ENCODE results near the gene NBEAL2. TPM values are rescaled to one million over a fixed set of nuclear protein-coding genes. Genes with fewer than 3 reads are reported as not detected.

NBEAL2 gene
- total RNA-seq, 4 donors from 2014 or later, result 17.4 to 113 (median 33.6) TPM

DNA sequence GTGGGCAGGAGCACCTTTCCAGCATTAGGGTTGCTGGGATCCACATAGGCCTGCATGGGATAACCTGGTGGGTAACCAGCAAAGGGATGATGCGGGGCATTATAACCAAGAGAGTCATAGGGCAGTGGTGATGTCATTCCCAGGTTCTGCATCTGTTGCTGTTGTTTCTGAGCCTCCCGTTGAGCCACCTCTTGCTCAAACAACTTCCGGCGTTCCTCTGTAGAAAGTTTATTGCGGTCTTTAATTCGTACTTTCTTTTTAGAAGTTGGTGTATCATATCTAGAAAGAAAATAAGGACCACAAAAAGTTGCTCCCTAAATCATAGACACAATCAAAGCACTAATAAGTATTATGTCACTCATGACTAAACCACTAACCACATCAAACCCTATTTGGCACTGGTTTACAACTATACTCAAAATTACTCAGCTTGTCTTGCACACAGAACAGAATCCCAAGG lies 77.8 kb downstream of the NBEAL2 start:
- TF ChIP-seq, protein P1, sequence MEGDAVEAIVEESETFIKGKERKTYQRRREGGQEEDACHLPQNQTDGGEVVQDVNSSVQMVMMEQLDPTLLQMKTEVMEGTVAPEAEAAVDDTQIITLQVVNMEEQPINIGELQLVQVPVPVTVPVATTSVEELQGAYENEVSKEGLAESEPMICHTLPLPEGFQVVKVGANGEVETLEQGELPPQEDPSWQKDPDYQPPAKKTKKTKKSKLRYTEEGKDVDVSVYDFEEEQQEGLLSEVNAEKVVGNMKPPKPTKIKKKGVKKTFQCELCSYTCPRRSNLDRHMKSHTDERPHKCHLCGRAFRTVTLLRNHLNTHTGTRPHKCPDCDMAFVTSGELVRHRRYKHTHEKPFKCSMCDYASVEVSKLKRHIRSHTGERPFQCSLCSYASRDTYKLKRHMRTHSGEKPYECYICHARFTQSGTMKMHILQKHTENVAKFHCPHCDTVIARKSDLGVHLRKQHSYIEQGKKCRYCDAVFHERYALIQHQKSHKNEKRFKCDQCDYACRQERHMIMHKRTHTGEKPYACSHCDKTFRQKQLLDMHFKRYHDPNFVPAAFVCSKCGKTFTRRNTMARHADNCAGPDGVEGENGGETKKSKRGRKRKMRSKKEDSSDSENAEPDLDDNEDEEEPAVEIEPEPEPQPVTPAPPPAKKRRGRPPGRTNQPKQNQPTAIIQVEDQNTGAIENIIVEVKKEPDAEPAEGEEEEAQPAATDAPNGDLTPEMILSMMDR (IDR thresholded peaks at IDR 0.05), result no peak
- no peak for ATAC-seq (ENCODE audit: low FRiP score)
- DNase-seq (ENCODE audit: low spot score), result no peak

Small RNA genes lying within 50 kb of the gene (small RNA-seq; reads per million reads assigned to genes)
- not detected for gene MRPL57P3

Other genes starting within 250 kb of the NBEAL2 start
- 10 to 100 TPM in 1 of 4 donors, 1 to 10 TPM in 3; 3.9 to 11.7 (median 5.0) TPM for gene MYL3, start 116.2 kb upstream of the NBEAL2 start, total RNA-seq
- gene PTH1R, start 101.9 kb upstream of the NBEAL2 start, total RNA-seq, result 10 to 100 TPM; 16.1 to 32.3 (median 17.9) TPM
- gene CCDC12, start 2.9 kb upstream of the NBEAL2 start, total RNA-seq, result 10 to 100 TPM; 30.8 to 61.5 (median 45.4) TPM
- 10 to 100 TPM; 42.9 to 83.1 (median 52.1) TPM for gene SETD2, start 184.4 kb downstream of the NBEAL2 start, total RNA-seq

Measured in omental fat pad (tissue), 4 donors.